Mesodermal cell (in vitro differentiated cells): ENCODE measurements around the gene TMEM240.
"Not testable (repeated sequence)": the region's sequence is repeated elsewhere in the genome, so short reads cannot be mapped to it uniquely, and the experiment has no call there.

ENCODE experiments used
- H3K27ac ChIP-seq: 2 replicates; pipeline ENCODE4 v1.7.0; 2013; ENCODE audit warnings: mild to moderate bottlenecking, low read depth, low read length, moderate library complexity; ENCODE audit not compliant: severe bottlenecking
- H3K36me3 ChIP-seq: 2 replicates; pipeline ENCODE4 v1.7.1; 2013; ENCODE audit warnings: mild to moderate bottlenecking, low read length, moderate library complexity; ENCODE audit not compliant: control insufficient read depth, insufficient read depth
- H3K4me1 ChIP-seq: one replicate; pipeline ENCODE4 v1.7.1; 2013; ENCODE audit warnings: mild to moderate bottlenecking, low read length; ENCODE audit not compliant: insufficient read depth, control insufficient read depth, poor library complexity, severe bottlenecking
- H3K4me3 ChIP-seq: 2 replicates; pipeline ENCODE4 v1.7.0; 2013; ENCODE audit warnings: low read length, control low read depth, mild to moderate bottlenecking; ENCODE audit not compliant: insufficient read depth, poor library complexity, severe bottlenecking; ENCODE audit errors: extremely low read depth
- H3K9me3 ChIP-seq: 2 replicates; pipeline ENCODE4 v1.7.1; 2013; ENCODE audit warnings: mild to moderate bottlenecking, low read length, moderate library complexity; ENCODE audit not compliant: control insufficient read depth
- WGBS, 2 experiments: methylation state at CpG; one replicate each; pipeline ENCODE4 v1.1.5; 2013; ENCODE audit warnings: missing lambda C conversion rate in 2 of 2; ENCODE audit not compliant: insufficient coverage in 2 of 2; 5-methylcytosine and 5-hydroxymethylcytosine counted together

TMEM240 gene

DNA sequence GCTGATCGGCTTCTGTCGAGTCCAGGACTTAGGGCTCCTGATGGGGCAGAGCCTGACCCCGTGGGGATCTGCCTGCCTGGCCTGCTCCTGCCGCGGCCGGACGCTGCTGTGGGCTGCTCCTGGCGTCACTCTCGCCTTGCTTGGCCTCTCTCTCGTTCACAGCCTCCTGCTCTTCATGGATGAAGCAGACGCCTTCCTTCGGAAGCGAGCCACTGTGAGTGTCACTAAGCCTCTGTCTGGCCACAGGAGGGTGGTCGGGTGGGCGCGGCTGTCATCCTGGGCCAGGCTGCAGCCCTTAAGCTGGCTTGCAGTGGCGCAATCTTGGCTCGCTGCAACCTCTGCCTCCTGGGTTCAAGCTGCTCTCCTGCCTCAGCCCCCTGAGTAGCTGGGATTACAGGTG, 52.7 kb downstream of the TMEM240 start:
- WGBS, 2 experiments, result 97 to 98% methylated on average over 16 to 17 of the region's 18 CpGs
- H3K9me3 ChIP-seq, result peaks cover 14% of the 10 kb centered on the region
- no peak overlapping the region for H3K27ac ChIP-seq
- H3K36me3 ChIP-seq, result peaks cover 85% of the 10 kb centered on the region
- H3K4me1 ChIP-seq, result no peaks in the 10 kb centered on the region
- H3K4me3 ChIP-seq, result no peak overlapping the region

DNA sequence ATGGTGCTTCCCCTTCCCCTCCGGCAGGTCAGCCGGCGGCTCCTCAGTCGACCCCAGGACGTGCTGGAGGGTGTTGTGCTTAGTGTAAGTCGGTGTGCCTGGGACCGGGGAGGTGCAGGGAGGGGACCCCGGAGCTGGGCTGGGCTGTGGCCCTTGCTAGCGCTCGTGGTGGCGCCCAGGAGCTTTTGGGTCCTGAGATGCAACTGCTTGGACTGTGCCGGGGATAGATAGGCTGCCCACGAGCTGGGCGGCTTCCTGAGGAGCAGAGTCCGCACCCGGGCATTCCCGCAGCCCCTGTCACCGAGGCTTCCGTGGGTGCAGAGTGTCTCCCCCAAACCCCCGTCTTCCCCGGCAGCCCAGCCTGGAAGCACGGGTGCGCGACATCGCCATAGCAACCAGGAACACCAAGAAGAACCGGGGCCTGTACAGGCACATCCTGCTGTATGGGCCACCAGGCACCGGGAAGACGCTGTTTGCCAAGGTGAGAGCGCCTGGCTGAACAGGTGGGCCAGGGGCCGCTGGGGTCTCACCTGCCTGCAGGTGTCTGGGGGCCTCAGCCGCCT, 54.6 kb downstream of the TMEM240 start:
- H3K36me3 ChIP-seq, result peaks cover 74% of the 10 kb centered on the region
- 97 to 98% methylated on average over 20 to 24 of the region's 31 CpGs for WGBS, 2 experiments
- not testable (repeated sequence) for H3K9me3 ChIP-seq, H3K4me1 ChIP-seq, H3K4me3 ChIP-seq, H3K27ac ChIP-seq

DNA sequence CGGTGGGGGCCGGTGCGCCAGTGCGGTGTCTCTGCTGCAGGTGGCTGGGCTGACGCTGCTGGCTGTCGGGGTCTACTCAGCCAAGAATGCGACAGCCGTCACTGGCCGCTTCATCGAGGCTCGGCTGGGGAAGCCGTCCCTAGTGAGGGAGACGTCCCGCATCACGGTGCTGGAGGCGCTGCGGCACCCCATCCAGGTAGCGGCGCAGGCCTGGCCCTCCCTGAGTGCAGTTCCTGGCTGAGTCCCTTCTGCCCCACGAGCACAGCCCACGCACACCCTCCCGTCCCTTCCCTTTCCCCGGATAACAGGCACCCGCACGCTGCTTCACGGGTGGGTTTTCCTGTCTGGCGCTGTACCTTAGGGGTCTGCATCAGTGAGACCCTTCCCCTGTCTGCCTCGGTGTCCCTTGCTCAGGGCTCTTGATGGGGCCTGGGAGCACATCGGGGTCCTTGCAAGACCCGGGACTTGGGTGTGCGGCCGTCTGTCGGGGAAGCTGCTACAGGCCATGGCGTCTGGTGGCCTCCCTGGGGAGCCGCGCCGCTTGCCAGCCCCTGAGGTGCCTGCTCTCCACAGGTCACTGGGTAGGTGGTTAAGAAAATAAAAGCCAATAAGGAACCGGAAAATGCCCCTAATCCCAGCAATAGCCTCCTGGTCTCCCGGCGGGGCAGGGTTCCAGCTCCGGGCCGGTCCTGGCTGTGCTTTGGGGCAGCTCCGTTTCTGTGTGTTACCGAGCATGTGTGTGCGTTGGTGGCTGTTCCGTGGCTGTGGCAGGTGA, 55.3 kb downstream of the TMEM240 start:
- peaks cover 72% of the 10 kb centered on the region for H3K36me3 ChIP-seq
- 96 to 98% methylated on average over 23 to 31 of the region's 46 CpGs for WGBS, 2 experiments
- H3K4me1 ChIP-seq, H3K4me3 ChIP-seq, H3K27ac ChIP-seq, H3K9me3 ChIP-seq: not testable (repeated sequence)
